Neural progenitor cell (in vitro differentiated cells): ENCODE measurements around the gene WDR45. TPM values are rescaled to one million over a fixed set of nuclear protein-coding genes. Genes with fewer than 3 reads are reported as not detected.

ENCODE experiments used
- DNase-seq: peaks from one replicate; pipeline ENCODE4 v3.0.0-alpha.2; 2016; ENCODE audit warnings: low spot score
- H2AFZ ChIP-seq: fragments of 200-600 bp; sonication (generic); replicated peaks from 2 replicates; pipeline ENCODE4 v1.6.1; 2016; ENCODE audit warnings: antibody characterized with exemption
- H3F3A ChIP-seq: fragments of 200-600 bp; sonication (generic); 2 replicates; pipeline ENCODE4 v1.6.1; 2016; ENCODE audit warnings: antibody characterized with exemption, low read depth
- H3K27ac ChIP-seq: fragments of 200-600 bp; sonication (generic); 2 replicates; pipeline ENCODE4 v1.5.1; 2016; ENCODE audit warnings: mild to moderate bottlenecking
- H3K27me3 ChIP-seq: fragments of 200-600 bp; sonication (generic); 2 replicates; pipeline ENCODE4 v1.6.1; 2016; ENCODE audit warnings: mild to moderate bottlenecking, moderate library complexity
- H3K36me3 ChIP-seq: fragments of 200-600 bp; sonication (generic); 2 replicates; pipeline ENCODE4 v1.5.1; 2016
- H3K4me1 ChIP-seq: fragments of 200-600 bp; sonication (generic); 2 replicates; pipeline ENCODE4 v1.6.1; 2016; ENCODE audit warnings: mixed run types
- H3K4me2 ChIP-seq: fragments of 200-600 bp; sonication (generic); 2 replicates; pipeline ENCODE4 v1.6.1; 2016
- H3K4me3 ChIP-seq: fragments of 200-600 bp; sonication (generic); 2 replicates; pipeline ENCODE4 v1.5.1; 2016
- H3K79me2 ChIP-seq: fragments of 200-600 bp; sonication (generic); 2 replicates; pipeline ENCODE4 v1.6.1; 2016; ENCODE audit warnings: low read depth
- H3K9ac ChIP-seq: fragments of 200-600 bp; sonication (generic); 2 replicates; pipeline ENCODE4 v1.6.1; 2016
- H3K9me3 ChIP-seq: fragments of 200-600 bp; sonication (generic); 2 replicates; pipeline ENCODE4 v1.5.1; 2016; ENCODE audit warnings: low read depth
- H4K20me1 ChIP-seq: fragments of 200-600 bp; sonication (generic); 2 replicates; pipeline ENCODE4 v1.6.1; 2016; ENCODE audit warnings: low read depth
- H3K27ac Mint-ChIP-seq: 3 replicates; pipeline ENCODE4 v1.8.0; 2021; ENCODE audit warnings: mixed read lengths
- H3K27me3 Mint-ChIP-seq: 2 replicates; pipeline ENCODE4 v1.8.0; 2022; ENCODE audit warnings: low read depth, mild to moderate bottlenecking, inconsistent platforms, moderate library complexity, mixed read lengths; ENCODE audit not compliant: insufficient read depth
- H3K36me3 Mint-ChIP-seq: 3 replicates; pipeline ENCODE4 v1.8.0; 2021; ENCODE audit warnings: mixed read lengths
- H3K4me1 Mint-ChIP-seq: 3 replicates; pipeline ENCODE4 v1.8.0; 2021; ENCODE audit warnings: mixed read lengths
- H3K4me3 Mint-ChIP-seq: 3 replicates; pipeline ENCODE4 v1.8.0; 2021; ENCODE audit warnings: mild to moderate bottlenecking, moderate library complexity, mixed read lengths
- H3K9me3 Mint-ChIP-seq: 3 replicates; pipeline ENCODE4 v1.8.0; 2020; ENCODE audit warnings: mixed read lengths
- EZH2 ChIP-seq: fragments of 200-600 bp; sonication (generic); IDR thresholded peaks from 2 replicates; pipeline ENCODE4 v1.6.1; 2017; ENCODE audit warnings: antibody characterized with exemption, mild to moderate bottlenecking, moderate library complexity
- EZH2phosphoT487 ChIP-seq: fragments of 200-600 bp; sonication (generic); IDR thresholded peaks from 2 replicates; pipeline ENCODE4 v1.6.1; 2017; ENCODE audit warnings: antibody characterized with exemption
- total RNA-seq: library from RNA; depleted of rRNA; stranded (reverse); fragments of >200 nt; gene quantifications from 2 replicates; pipeline ENCODE4 v1.2.3, GENCODE V29; 2015; ENCODE audit warnings: low replicate concordance
- TF ChIP-seq, protein P1 (sequence below): fragments of 200-600 bp; sonication (generic); IDR thresholded peaks from 2 replicates; pipeline ENCODE4 v1.5.1; 2017; ENCODE audit warnings: antibody characterized with exemption, mild to moderate bottlenecking

The WDR45 gene
- total RNA-seq, 1 donor from 2014 or later: 19.7 TPM

DNA sequence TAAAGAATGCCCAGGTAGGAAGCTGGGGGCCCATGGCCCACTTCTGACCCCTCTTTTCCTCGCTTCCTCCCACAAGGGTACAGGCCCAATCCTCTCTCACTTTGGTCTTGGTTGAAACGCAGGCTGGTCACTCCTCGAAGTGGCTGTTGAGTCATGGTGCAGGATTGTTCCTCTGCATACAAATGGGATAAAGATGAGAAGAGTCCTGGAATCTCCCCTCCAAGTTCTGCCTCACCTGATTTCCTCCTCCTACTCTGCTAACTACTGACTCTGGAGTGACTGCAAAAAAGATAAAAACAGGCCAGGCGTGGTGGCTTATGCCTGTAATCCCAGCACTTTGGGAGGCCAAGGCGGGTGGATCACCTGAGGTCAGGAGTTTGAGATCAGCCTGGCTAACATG is 1.7 kb downstream of the WDR45 start:
- peaks cover 15% of the 10 kb centered on the region for H3K9me3 Mint-ChIP-seq
- H3K27me3 Mint-ChIP-seq: peaks cover under 1% of the 10 kb centered on the region
- TF ChIP-seq EZH2phosphoT487: no peak
- TF ChIP-seq EZH2: no peak
- TF ChIP-seq, protein P1, sequence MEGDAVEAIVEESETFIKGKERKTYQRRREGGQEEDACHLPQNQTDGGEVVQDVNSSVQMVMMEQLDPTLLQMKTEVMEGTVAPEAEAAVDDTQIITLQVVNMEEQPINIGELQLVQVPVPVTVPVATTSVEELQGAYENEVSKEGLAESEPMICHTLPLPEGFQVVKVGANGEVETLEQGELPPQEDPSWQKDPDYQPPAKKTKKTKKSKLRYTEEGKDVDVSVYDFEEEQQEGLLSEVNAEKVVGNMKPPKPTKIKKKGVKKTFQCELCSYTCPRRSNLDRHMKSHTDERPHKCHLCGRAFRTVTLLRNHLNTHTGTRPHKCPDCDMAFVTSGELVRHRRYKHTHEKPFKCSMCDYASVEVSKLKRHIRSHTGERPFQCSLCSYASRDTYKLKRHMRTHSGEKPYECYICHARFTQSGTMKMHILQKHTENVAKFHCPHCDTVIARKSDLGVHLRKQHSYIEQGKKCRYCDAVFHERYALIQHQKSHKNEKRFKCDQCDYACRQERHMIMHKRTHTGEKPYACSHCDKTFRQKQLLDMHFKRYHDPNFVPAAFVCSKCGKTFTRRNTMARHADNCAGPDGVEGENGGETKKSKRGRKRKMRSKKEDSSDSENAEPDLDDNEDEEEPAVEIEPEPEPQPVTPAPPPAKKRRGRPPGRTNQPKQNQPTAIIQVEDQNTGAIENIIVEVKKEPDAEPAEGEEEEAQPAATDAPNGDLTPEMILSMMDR: no peak

GRCh38 chrX:49075347-49075746 is 4.3 kb downstream of the WDR45 start:
- Mint-ChIP-seq H3K4me1 (peaks cover 12% of the 10 kb centered on the region), H3K27ac (no peak overlapping the region), H3K27me3 (peaks cover 7% of the 10 kb centered on the region), H3K36me3 (no peaks in the 10 kb centered on the region), H3K9me3 (peaks cover 23% of the 10 kb centered on the region), H3K4me3 (no peak overlapping the region)
- Histone ChIP-seq H3K9ac (no peak overlapping the region), H2AFZ (no peak overlapping the region), H4K20me1 (no peaks in the 10 kb centered on the region), H3K36me3 (no peaks in the 10 kb centered on the region), H3K4me2 (no peak overlapping the region), H3K27me3 (no peaks in the 10 kb centered on the region), H3F3A (no peaks in the 10 kb centered on the region), H3K4me1 (no peaks in the 10 kb centered on the region), H3K4me3 (no peak overlapping the region), H3K79me2 (no peaks in the 10 kb centered on the region), H3K27ac (no peak overlapping the region), H3K9me3 (no peaks in the 10 kb centered on the region)
- DNase-seq: no peak
- TF ChIP-seq EZH2 (no peak), EZH2phosphoT487 (no peak)
- TF ChIP-seq, protein P1: no peak

More for the DNA sequence above, 1.7 kb downstream of the WDR45 start:
- H3K36me3 ChIP-seq: no peaks in the 10 kb centered on the region
- Mint-ChIP-seq H3K4me3 (peak overlapping the region; percentile 21), H3K27ac (no peak overlapping the region), H3K4me1 (peaks cover 7% of the 10 kb centered on the region), H3K36me3 (peaks cover 3% of the 10 kb centered on the region)
- H3K4me1 ChIP-seq: no peaks in the 10 kb centered on the region
- H3K4me3 ChIP-seq: no peak overlapping the region
- DNase-seq: no peak
- H4K20me1 ChIP-seq: no peaks in the 10 kb centered on the region
- no peak overlapping the region for H3K27ac ChIP-seq
- no peaks in the 10 kb centered on the region for H3F3A ChIP-seq
- no peaks in the 10 kb centered on the region for H3K9me3 ChIP-seq
- no peaks in the 10 kb centered on the region for H3K27me3 ChIP-seq
- no peak overlapping the region for H2AFZ ChIP-seq
- no peak overlapping the region for H3K9ac ChIP-seq
- no peak overlapping the region for H3K4me2 ChIP-seq
- no peaks in the 10 kb centered on the region for H3K79me2 ChIP-seq

- no peaks in the 10 kb centered on the region for H3K79me2 ChIP-seq
- no peak within 1 kb of the TSS for H3K27ac ChIP-seq
- Mint-ChIP-seq H3K9me3 (peaks cover 22% of the 10 kb centered on the region), H3K27ac (peak within 1 kb of the TSS; percentile 60), H3K36me3 (no peaks in the 10 kb centered on the region), H3K4me1 (peaks cover 8% of the 10 kb centered on the region), H3K4me3 (peak within 1 kb of the TSS; percentile 88), H3K27me3 (peaks cover 7% of the 10 kb centered on the region)
- peak within 1 kb of the TSS; percentile 78 for H3K4me3 ChIP-seq
- DNase-seq: peak; percentile 91
- no peaks in the 10 kb centered on the region for H3K27me3 ChIP-seq
- H3K9ac ChIP-seq: peak within 1 kb of the TSS; percentile 59
- TF ChIP-seq EZH2phosphoT487 (no peak), EZH2 (no peak)
- TF ChIP-seq, protein P1: no peak
- no peaks in the 10 kb centered on the region for H4K20me1 ChIP-seq
- no peaks in the 10 kb centered on the region for H3F3A ChIP-seq
- peak within 1 kb of the TSS; percentile 50 for H2AFZ ChIP-seq
- peak within 1 kb of the TSS; percentile 88 for H3K4me2 ChIP-seq
- no peaks in the 10 kb centered on the region for H3K9me3 ChIP-seq
- no peaks in the 10 kb centered on the region for H3K4me1 ChIP-seq
- no peaks in the 10 kb centered on the region for H3K36me3 ChIP-seq
These were observed 5.8 kb downstream of the WDR45 start, which contains the start of gene PRAF2 for GRCh38 chrX:49073601-49074575. Gene PRAF2 (minus strand): TSS chrX:49074002. CDS start chrX:49073987, 15 bp downstream.
